Mesendoderm (in vitro differentiated cells): Measurements from ENCODE around the gene C13orf42.

Source experiments
- DNase-seq: peaks from one replicate; pipeline ENCODE4 v3.0.0; 2013
- H2AK5ac ChIP-seq: 2 replicates; pipeline ENCODE4 v1.6.1; 2013; ENCODE audit warnings: low read length, inconsistent platforms
- H2BK120ac ChIP-seq: 2 replicates; pipeline ENCODE4 v1.6.1; 2013; ENCODE audit warnings: low read depth, mild to moderate bottlenecking, low read length, moderate library complexity, mixed read lengths
- H2BK15ac ChIP-seq: replicated peaks from 2 replicates; pipeline ENCODE4 v1.6.1; 2013; ENCODE audit warnings: low read depth, mild to moderate bottlenecking, moderate library complexity
- H2BK5ac ChIP-seq: 2 replicates; pipeline ENCODE4 v1.6.1; 2013; ENCODE audit warnings: low read length, inconsistent platforms
- H3K18ac ChIP-seq: 2 replicates; pipeline ENCODE4 v1.6.1; 2013; ENCODE audit warnings: mild to moderate bottlenecking, low read length, mixed read lengths
- H3K23ac ChIP-seq: one replicate; pipeline ENCODE4 v1.6.1; 2013; ENCODE audit warnings: low read length
- H3K27ac ChIP-seq: 2 replicates; pipeline ENCODE4 v1.5.1; 2013; ENCODE audit warnings: low read depth, mild to moderate bottlenecking, inconsistent platforms, low read length, moderate library complexity
- H3K27me3 ChIP-seq: 2 replicates; pipeline ENCODE4 v1.6.1; 2013; ENCODE audit warnings: low read length, control low read depth, mild to moderate bottlenecking, inconsistent platforms; ENCODE audit not compliant: insufficient read depth, poor library complexity
- H3K36me3 ChIP-seq: 2 replicates; pipeline ENCODE4 v1.6.1; 2013; ENCODE audit warnings: low read length, inconsistent platforms; ENCODE audit not compliant: control insufficient read depth, insufficient read depth
- H3K4ac ChIP-seq: one replicate; pipeline ENCODE4 v1.6.1; 2013; ENCODE audit warnings: low read depth, mild to moderate bottlenecking, low read length, moderate library complexity
- H3K4me1 ChIP-seq: 2 replicates; pipeline ENCODE4 v1.6.1; 2013; ENCODE audit warnings: low read depth, low read length, inconsistent platforms; ENCODE audit not compliant: control insufficient read depth
- H3K4me2 ChIP-seq: 2 replicates; pipeline ENCODE4 v1.6.1; 2013; ENCODE audit warnings: low read length
- H3K4me3 ChIP-seq: 2 replicates; pipeline ENCODE4 v1.5.1; 2013; ENCODE audit warnings: mild to moderate bottlenecking, low read length
- H3K56ac ChIP-seq: one replicate; pipeline ENCODE4 v1.6.1; 2013; ENCODE audit warnings: low read length
- H3K79me1 ChIP-seq: 2 replicates; pipeline ENCODE4 v1.6.1; 2013; ENCODE audit warnings: low read length, inconsistent platforms
- H3K79me2 ChIP-seq: 2 replicates; pipeline ENCODE4 v1.6.1; 2013; ENCODE audit warnings: mild to moderate bottlenecking, low read length; ENCODE audit not compliant: control insufficient read depth, insufficient read depth
- H3K9ac ChIP-seq: 2 replicates; pipeline ENCODE4 v1.6.1; 2013; ENCODE audit warnings: low read length, inconsistent platforms
- H4K5ac ChIP-seq: one replicate; pipeline ENCODE4 v1.6.1; 2013; ENCODE audit warnings: low read length
- H4K8ac ChIP-seq: one replicate; pipeline ENCODE4 v1.6.1; 2013; ENCODE audit warnings: low read depth, mild to moderate bottlenecking, control low read depth, low read length, moderate library complexity
- WGBS: extraction: QIAGEN DNeasy Blood & Tissue Kit; methylation state at CpG from one replicate; pipeline ENCODE4 v1.1.7; 2013; ENCODE audit warnings: low lambda C conversion rate, missing lambda C conversion rate; ENCODE audit not compliant: insufficient coverage; ENCODE audit errors: extremely low coverage; 5-methylcytosine and 5-hydroxymethylcytosine counted together

The C13orf42 gene

GRCh38 chr13:51063909-51064308 lies 47.2 kb downstream of the C13orf42 start:
- WGBS, result no CpG with 5 or more reads among the region's 3 CpGs
- H3K4me2 ChIP-seq, result no peak overlapping the region

DNA sequence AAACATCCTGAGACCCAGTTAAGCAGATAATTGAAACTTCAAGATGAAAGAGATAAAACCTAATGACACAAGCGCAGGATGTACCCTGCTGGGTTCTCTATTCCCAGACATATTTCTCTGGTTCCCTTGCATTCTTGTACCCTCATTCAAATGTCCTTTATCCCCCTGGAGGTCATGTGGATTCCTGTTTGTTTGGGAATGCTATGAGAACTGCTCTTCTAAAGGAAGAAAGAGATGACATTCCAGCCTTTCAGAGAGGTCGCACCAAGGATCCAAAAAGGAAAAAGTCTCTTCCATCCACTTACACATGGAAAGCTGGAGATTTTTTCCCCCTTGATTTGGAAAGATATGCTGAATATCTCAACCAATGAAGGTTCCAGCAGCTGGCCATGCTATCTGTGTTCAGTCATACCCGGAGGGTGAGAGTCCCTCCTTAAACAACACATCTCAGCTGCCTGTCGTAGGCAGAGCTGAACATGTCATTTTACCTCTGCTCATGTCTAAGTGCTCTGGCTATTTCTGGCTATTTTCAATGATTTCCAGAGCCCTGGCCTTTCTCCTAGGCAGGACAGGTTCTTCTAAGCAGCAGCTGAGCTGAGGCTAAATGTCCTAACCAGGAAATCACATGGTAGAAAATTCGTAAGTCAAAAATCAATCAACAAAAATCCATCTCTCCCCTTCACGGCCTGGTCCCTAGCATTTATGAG lies 52.5 kb downstream of the C13orf42 start:
- Histone ChIP-seq H3K4ac (no peak overlapping the region), H2BK120ac (no peak overlapping the region), H3K27ac (no peak overlapping the region), H3K4me3 (no peak overlapping the region), H3K9ac (no peak overlapping the region), H3K18ac (no peak overlapping the region), H4K5ac (no peak overlapping the region), H3K4me1 (peaks cover 4% of the 10 kb centered on the region), H3K79me2 (no peaks in the 10 kb centered on the region), H2BK5ac (no peak overlapping the region), H3K23ac (no peak overlapping the region), H3K56ac (no peak overlapping the region), H3K79me1 (no peaks in the 10 kb centered on the region), H4K8ac (no peak overlapping the region), H2AK5ac (no peak overlapping the region), H2BK15ac (no peak overlapping the region), H3K4me2 (no peak overlapping the region), H3K36me3 (no peaks in the 10 kb centered on the region), H3K27me3 (no peaks in the 10 kb centered on the region)
- DNase-seq, result peak; percentile 55
- no CpG with 5 or more reads among the region's 6 CpGs for WGBS

More at GRCh38 chr13:51063909-51064308, 47.2 kb downstream of the C13orf42 start:
- Histone ChIP-seq H4K8ac (no peak overlapping the region), H3K4ac (no peak overlapping the region), H3K56ac (no peak overlapping the region), H2BK120ac (no peak overlapping the region), H3K18ac (no peak overlapping the region), H3K79me2 (no peaks in the 10 kb centered on the region), H3K27me3 (no peaks in the 10 kb centered on the region), H3K79me1 (no peaks in the 10 kb centered on the region), H3K36me3 (no peaks in the 10 kb centered on the region), H3K4me1 (no peaks in the 10 kb centered on the region), H3K9ac (no peak overlapping the region), H3K23ac (no peak overlapping the region), H3K4me3 (no peak overlapping the region), H2AK5ac (no peak overlapping the region), H4K5ac (no peak overlapping the region), H3K27ac (no peak overlapping the region), H2BK5ac (no peak overlapping the region), H2BK15ac (no peak overlapping the region)
- DNase-seq, result no peak

- no CpG with 5 or more reads among the region's 1 CpG for WGBS
- Histone ChIP-seq H3K4me2 (no peak overlapping the region), H3K23ac (no peak overlapping the region), H3K4me3 (no peak overlapping the region), H3K9ac (no peak overlapping the region), H3K18ac (no peak overlapping the region), H4K8ac (no peak overlapping the region), H2AK5ac (no peak overlapping the region), H3K4ac (no peak overlapping the region), H2BK5ac (no peak overlapping the region), H3K79me2 (no peaks in the 10 kb centered on the region), H3K36me3 (no peaks in the 10 kb centered on the region), H3K27me3 (no peaks in the 10 kb centered on the region), H3K27ac (no peak overlapping the region), H3K56ac (no peak overlapping the region), H3K79me1 (no peaks in the 10 kb centered on the region), H2BK120ac (no peak overlapping the region), H4K5ac (no peak overlapping the region), H3K4me1 (peaks cover 4% of the 10 kb centered on the region), H2BK15ac (no peak overlapping the region)
- no peak for DNase-seq
Measured at GRCh38 chr13:51057906-51058305, 53.2 kb downstream of the C13orf42 start.

GRCh38 chr13:51057001-51057400 lies 54.1 kb downstream of the C13orf42 start:
- Histone ChIP-seq H2BK15ac (no peak overlapping the region), H3K4ac (no peak overlapping the region), H2BK120ac (no peak overlapping the region), H3K56ac (no peak overlapping the region), H3K79me2 (no peaks in the 10 kb centered on the region), H3K4me2 (no peak overlapping the region), H3K23ac (no peak overlapping the region), H3K4me1 (peaks cover 4% of the 10 kb centered on the region), H3K4me3 (no peak overlapping the region), H4K5ac (no peak overlapping the region), H3K36me3 (no peaks in the 10 kb centered on the region), H3K79me1 (no peaks in the 10 kb centered on the region), H3K27me3 (no peaks in the 10 kb centered on the region), H3K27ac (no peak overlapping the region), H2BK5ac (no peak overlapping the region), H3K18ac (no peak overlapping the region), H3K9ac (no peak overlapping the region), H4K8ac (no peak overlapping the region), H2AK5ac (no peak overlapping the region)
- no peak for DNase-seq

GRCh38 chr13:51052581-51052980 lies 58.5 kb downstream of the C13orf42 start:
- Histone ChIP-seq H2BK15ac (no peak overlapping the region), H3K4me3 (no peak overlapping the region), H3K9ac (no peak overlapping the region)

More at GRCh38 chr13:51052581-51052980, 58.5 kb downstream of the C13orf42 start:
- no peak overlapping the region for H3K27ac ChIP-seq
- H3K4ac ChIP-seq, result no peak overlapping the region
- H2AK5ac ChIP-seq, result no peak overlapping the region
- no peaks in the 10 kb centered on the region for H3K79me2 ChIP-seq
- no peak overlapping the region for H3K18ac ChIP-seq
- H4K8ac ChIP-seq, result no peak overlapping the region
- no peaks in the 10 kb centered on the region for H3K4me1 ChIP-seq
- WGBS, result no CpG with 5 or more reads among the region's 3 CpGs
- H2BK5ac ChIP-seq, result no peak overlapping the region
- no peak overlapping the region for H3K23ac ChIP-seq
- H3K79me1 ChIP-seq, result no peaks in the 10 kb centered on the region
- no peak overlapping the region for H4K5ac ChIP-seq
- H3K36me3 ChIP-seq, result no peaks in the 10 kb centered on the region
- no peak overlapping the region for H3K4me2 ChIP-seq
- no peak overlapping the region for H2BK120ac ChIP-seq
- no peak overlapping the region for H3K56ac ChIP-seq
- no peak for DNase-seq
- no peaks in the 10 kb centered on the region for H3K27me3 ChIP-seq
